Measurements from ENCODE around the gene RBM5. TPM values are rescaled to one million over a fixed set of nuclear protein-coding genes. Genes with fewer than 3 reads are reported as not detected.

Gene RBM5
- total RNA-seq, 1 experiment from 2014 or later = 89.1 TPM

- Histone ChIP-seq H3K4me3 (replicated peaks in 1 of 2; ENCODE audit: low read depth in 1 of 2, low read length in 2 of 2) (no peak overlapping the region), H4K20me1 (ENCODE audit: insufficient read depth) (no peaks in the 10 kb centered on the region), H3K79me2 (ENCODE audit: insufficient read depth, low read length) (no peaks in the 10 kb centered on the region), H3K4me2 (ENCODE audit: low read length) (no peak overlapping the region), H3K36me3 (ENCODE audit: control insufficient read depth in 1 of 2, insufficient read depth in 2 of 2, low read length in 2 of 2) (no peaks in the 10 kb centered on the region), H3K4me1 (ENCODE audit: control insufficient read depth in 1 of 2, insufficient read depth in 2 of 2, low read length in 2 of 2) (peaks cover 0 to 10% of the 10 kb centered on the region in 2 experiments; a peak in 1 of 4 replicates), H3K27me3 (ENCODE audit: insufficient read depth, low read length) (no peaks in the 10 kb centered on the region), H3K9ac (ENCODE audit: low read length) (no peak overlapping the region), H3K9me3 (ENCODE audit: control insufficient read depth in 1 of 2, insufficient read depth in 1 of 2, low read depth in 1 of 2, low read length in 2 of 2) (no peaks in the 10 kb centered on the region), H3K9me2 (ENCODE audit: insufficient read depth) (no peaks in the 10 kb centered on the region), H2AFZ (ENCODE audit: low read depth, low read length, poor library complexity, severe bottlenecking) (no peak overlapping the region), H3K27ac (ENCODE audit: low read depth, low read length) (no peak overlapping the region)
- no peak for ATAC-seq
- ChIA-PET POLR2A (no interaction called here), CTCF (no interaction called here), RAD21 (ENCODE audit: low non-redundant PET in 1 of 2, low total read pairs in 2 of 2, uncharacterized antibody in 2 of 2, unreplicated experiment in 2 of 2) (no interaction called here)
- BruUV-seq (replicated peaks) = no TSS peak
- DNase-seq (ENCODE audit: low read depth, low spot score) = no peak
- no peak for TF ChIP-seq ZFX (IDR thresholded peaks at IDR 0.05)
- TF ChIP-seq POLR2A (IDR thresholded peaks at IDR 0.05; ENCODE audit: borderline replicate concordance, extremely low read depth, insufficient read depth, insufficient read length) = no peak
- TF ChIP-seq, protein P1, sequence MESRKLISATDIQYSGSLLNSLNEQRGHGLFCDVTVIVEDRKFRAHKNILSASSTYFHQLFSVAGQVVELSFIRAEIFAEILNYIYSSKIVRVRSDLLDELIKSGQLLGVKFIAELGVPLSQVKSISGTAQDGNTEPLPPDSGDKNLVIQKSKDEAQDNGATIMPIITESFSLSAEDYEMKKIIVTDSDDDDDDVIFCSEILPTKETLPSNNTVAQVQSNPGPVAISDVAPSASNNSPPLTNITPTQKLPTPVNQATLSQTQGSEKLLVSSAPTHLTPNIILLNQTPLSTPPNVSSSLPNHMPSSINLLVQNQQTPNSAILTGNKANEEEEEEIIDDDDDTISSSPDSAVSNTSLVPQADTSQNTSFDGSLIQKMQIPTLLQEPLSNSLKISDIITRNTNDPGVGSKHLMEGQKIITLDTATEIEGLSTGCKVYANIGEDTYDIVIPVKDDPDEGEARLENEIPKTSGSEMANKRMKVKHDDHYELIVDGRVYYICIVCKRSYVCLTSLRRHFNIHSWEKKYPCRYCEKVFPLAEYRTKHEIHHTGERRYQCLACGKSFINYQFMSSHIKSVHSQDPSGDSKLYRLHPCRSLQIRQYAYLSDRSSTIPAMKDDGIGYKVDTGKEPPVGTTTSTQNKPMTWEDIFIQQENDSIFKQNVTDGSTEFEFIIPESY (IDR thresholded peaks at IDR 0.05; ENCODE audit: extremely low read depth, insufficient replicate concordance, low read length) = no peak
- no peak for TF ChIP-seq EZH2 (IDR thresholded peaks at IDR 0.05)
- TF ChIP-seq EZH2phosphoT487 (IDR thresholded peaks at IDR 0.05; ENCODE audit: borderline replicate concordance) = no peak
- no peak for TF ChIP-seq JUND (IDR thresholded peaks at IDR 0.05)
- intact Hi-C loops (cut with micrococcal nuclease) = no loop called here
Observed at GRCh38 chr3:50150404-50150750, 61.7 kb downstream of the RBM5 start.

- H3K36me3 ChIP-seq (ENCODE audit: control insufficient read depth in 1 of 2, insufficient read depth in 2 of 2, low read length in 2 of 2) = no peaks in the 10 kb centered on the region
- BruUV-seq (replicated peaks) = no TSS peak
- H3K79me2 ChIP-seq (ENCODE audit: insufficient read depth, low read length) = no peaks in the 10 kb centered on the region
- H3K9ac ChIP-seq (ENCODE audit: low read length) = no peak overlapping the region
- H4K20me1 ChIP-seq (ENCODE audit: insufficient read depth) = no peaks in the 10 kb centered on the region
- DNase-seq (ENCODE audit: low read depth, low spot score) = no peak
- no peak overlapping the region for H3K4me2 ChIP-seq (ENCODE audit: low read length)
- RAD21 ChIA-PET (ENCODE audit: low non-redundant PET in 1 of 2, low total read pairs in 2 of 2, uncharacterized antibody in 2 of 2, unreplicated experiment in 2 of 2) = no interaction called here
- H3K9me2 ChIP-seq (ENCODE audit: insufficient read depth) = no peaks in the 10 kb centered on the region
- intact Hi-C loops (cut with micrococcal nuclease) = no loop called here
- H3K27ac ChIP-seq (ENCODE audit: low read depth, low read length) = no peak overlapping the region
- POLR2A ChIA-PET = no interaction called here
- no peak overlapping the region for H3K4me3 ChIP-seq (replicated peaks in 1 of 2; ENCODE audit: low read depth in 1 of 2, low read length in 2 of 2)
- ATAC-seq = no peak
- CTCF ChIA-PET = no interaction called here
- H2AFZ ChIP-seq (ENCODE audit: low read depth, low read length, poor library complexity, severe bottlenecking) = no peak overlapping the region
- no peak for TF ChIP-seq JUND (IDR thresholded peaks at IDR 0.05)
- no peak for TF ChIP-seq SRF (IDR thresholded peaks at IDR 0.05; ENCODE audit: low read depth)
- TF ChIP-seq RAD21 (IDR thresholded peaks at IDR 0.05; ENCODE audit: low read depth) = no peak
- no peak for TF ChIP-seq TCF7L2 (IDR thresholded peaks at IDR 0.05; ENCODE audit: borderline replicate concordance, extremely low read depth, insufficient read depth, insufficient read length)
- peaks cover 5 to 17% of the 10 kb centered on the region in 2 experiments for H3K4me1 ChIP-seq (ENCODE audit: control insufficient read depth in 1 of 2, insufficient read depth in 2 of 2, low read length in 2 of 2)
- no peaks in the 10 kb centered on the region for H3K9me3 ChIP-seq (ENCODE audit: control insufficient read depth in 1 of 2, insufficient read depth in 1 of 2, low read depth in 1 of 2, low read length in 2 of 2)
- no peaks in the 10 kb centered on the region for H3K27me3 ChIP-seq (ENCODE audit: insufficient read depth, low read length)
Observed at GRCh38 chr3:50150863-50151686, 62.4 kb downstream of the RBM5 start.
